Measurements from ENCODE around the gene PCDHGB2.

DNA sequence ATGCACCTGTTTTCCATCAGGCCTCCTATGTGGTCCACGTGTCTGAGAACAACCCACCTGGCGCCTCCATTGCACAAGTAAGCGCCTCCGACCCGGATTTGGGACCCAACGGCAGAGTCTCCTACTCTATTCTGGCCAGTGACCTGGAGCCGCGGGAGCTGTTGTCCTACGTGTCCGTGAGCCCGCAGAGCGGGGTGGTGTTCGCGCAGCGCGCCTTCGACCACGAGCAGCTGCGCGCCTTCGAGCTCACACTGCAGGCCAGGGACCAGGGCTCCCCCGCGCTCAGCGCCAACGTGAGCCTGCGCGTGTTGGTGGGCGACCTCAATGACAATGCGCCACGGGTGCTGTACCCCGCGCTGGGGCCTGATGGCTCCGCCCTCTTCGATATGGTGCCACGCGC lies 8.2 kb upstream of the PCDHGB2 start:
- no peak for TF ChIP-seq EZH2 (IDR thresholded peaks at IDR 0.05; ENCODE audit: low read depth, low read length, severe bottlenecking)
- TF ChIP-seq RBBP5 (IDR thresholded peaks at IDR 0.05; ENCODE audit: borderline replicate concordance, low read depth, low read length) = no peak
- no peak for TF ChIP-seq TAF1 (IDR thresholded peaks at IDR 0.05; ENCODE audit: low read depth, low read length)
- TF ChIP-seq, protein P1, sequence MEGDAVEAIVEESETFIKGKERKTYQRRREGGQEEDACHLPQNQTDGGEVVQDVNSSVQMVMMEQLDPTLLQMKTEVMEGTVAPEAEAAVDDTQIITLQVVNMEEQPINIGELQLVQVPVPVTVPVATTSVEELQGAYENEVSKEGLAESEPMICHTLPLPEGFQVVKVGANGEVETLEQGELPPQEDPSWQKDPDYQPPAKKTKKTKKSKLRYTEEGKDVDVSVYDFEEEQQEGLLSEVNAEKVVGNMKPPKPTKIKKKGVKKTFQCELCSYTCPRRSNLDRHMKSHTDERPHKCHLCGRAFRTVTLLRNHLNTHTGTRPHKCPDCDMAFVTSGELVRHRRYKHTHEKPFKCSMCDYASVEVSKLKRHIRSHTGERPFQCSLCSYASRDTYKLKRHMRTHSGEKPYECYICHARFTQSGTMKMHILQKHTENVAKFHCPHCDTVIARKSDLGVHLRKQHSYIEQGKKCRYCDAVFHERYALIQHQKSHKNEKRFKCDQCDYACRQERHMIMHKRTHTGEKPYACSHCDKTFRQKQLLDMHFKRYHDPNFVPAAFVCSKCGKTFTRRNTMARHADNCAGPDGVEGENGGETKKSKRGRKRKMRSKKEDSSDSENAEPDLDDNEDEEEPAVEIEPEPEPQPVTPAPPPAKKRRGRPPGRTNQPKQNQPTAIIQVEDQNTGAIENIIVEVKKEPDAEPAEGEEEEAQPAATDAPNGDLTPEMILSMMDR (IDR thresholded peaks at IDR 0.05; ENCODE audit: control extremely low read depth in 1 of 3, insufficient read depth in 1 of 3, low read depth in 1 of 3, low read length in 3 of 3) = no peak
- TF ChIP-seq POLR2AphosphoS5 (IDR thresholded peaks at IDR 0.05; ENCODE audit: low read depth, low read length) = no peak
- TF ChIP-seq BCL11A (IDR thresholded peaks at IDR 0.05; ENCODE audit: low read depth in 2 of 2, low read length in 2 of 2) = no peak
- TF ChIP-seq CBX5 (IDR thresholded peaks at IDR 0.05; ENCODE audit: low read depth, low read length) = no peak
- TF ChIP-seq, protein P2, sequence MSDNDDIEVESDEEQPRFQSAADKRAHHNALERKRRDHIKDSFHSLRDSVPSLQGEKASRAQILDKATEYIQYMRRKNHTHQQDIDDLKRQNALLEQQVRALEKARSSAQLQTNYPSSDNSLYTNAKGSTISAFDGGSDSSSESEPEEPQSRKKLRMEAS (IDR thresholded peaks at IDR 0.05) = no peak
- TF ChIP-seq POLR2A (IDR thresholded peaks at IDR 0.05; ENCODE audit: control extremely low read depth in 1 of 2, low read depth in 2 of 2, low read length in 2 of 2) = no peak
- TF ChIP-seq EP300 (IDR thresholded peaks at IDR 0.05; ENCODE audit: borderline replicate concordance in 1 of 2, low read depth in 2 of 2, low read length in 2 of 2) = no peak
- no peak for TF ChIP-seq BACH1 (IDR thresholded peaks at IDR 0.05; ENCODE audit: low read length)
- no peak for TF ChIP-seq SRF (IDR thresholded peaks at IDR 0.05; ENCODE audit: low read depth, low read length)

All from H1 (cell line).